Placental pericyte (primary cell): ENCODE measurements around the gene UPF3A. TPM values are rescaled to one million over a fixed set of nuclear protein-coding genes. Genes with fewer than 3 reads are reported as not detected.

Experiments used
- small RNA-seq: library from RNA; depleted of rRNA; stranded (forward); fragments of <200 nt; gene quantifications from one replicate; pipeline ENCODE3, GENCODE V24; 2012; ENCODE audit warnings: low replicate concordance
- total RNA-seq: library from RNA; depleted of rRNA; stranded (reverse); fragments of >200 nt; gene quantifications from 2 replicates; pipeline ENCODE4 v1.2.3, GENCODE V29; 2012

UPF3A gene
- total RNA-seq = 16.9 and 26.6 TPM in 2 replicates

GRCh38 chr13:114281351-114282040 lies at the start of gene UPF3A:
UPF3A (plus strand) TSS chr13:114281601; CDS start chr13:114281640, 39 bp downstream.

GRCh38 chr13:114234645-114235421 lies 46.6 kb upstream of the UPF3A start, which contains the start of gene CDC16:
CDC16 (plus strand) TSS chr13:114234897; CDS start chr13:114235085, 188 bp downstream.

GRCh38 chr13:114314074-114314912 lies 32.9 kb downstream of the UPF3A start, which contains the start of gene CHAMP1:
CHAMP1 (plus strand) TSS chr13:114314503; CDS start chr13:114323843, 9,340 bp downstream.

Small RNA genes within 50 kb of the gene (small RNA-seq; reads per million reads assigned to genes)
- gene MIR4502 (not detected), gene MIR548AR (not detected)

Other genes with a start within 250 kb of the UPF3A start
- gene RASA3, start 149.0 kb upstream of the UPF3A start, total RNA-seq = 47.1 and 88.0 TPM in 2 replicates
- gene CFAP97D2, start 102.3 kb upstream of the UPF3A start, total RNA-seq = not detected in 2 replicates
- 53.0 and 62.6 TPM in 2 replicates for gene CDC16, start 46.7 kb upstream of the UPF3A start, total RNA-seq
- 14.0 and 16.2 TPM in 2 replicates for gene CHAMP1, start 32.9 kb downstream of the UPF3A start, total RNA-seq